GM12878 (cell line): ENCODE data around the gene CCNL1. TPM values are rescaled to one million over a fixed set of nuclear protein-coding genes. Genes with fewer than 3 reads are reported as not detected.
"Not testable (repeated sequence)": the region's sequence is repeated elsewhere in the genome, so short reads cannot be mapped to it uniquely, and the experiment has no call there.

ENCODE experiments used
- ATAC-seq: fragments of 200-7000 bp; cut with Tn5 transposase; 3 replicates; pipeline ENCODE4 v1.9.1; 2020; ENCODE audit warnings: mild to moderate bottlenecking, moderate library complexity
- BruUV-seq: library from RNA; stranded (reverse); fragments of 400-500 nt; replicated peaks from 2 replicates; lab custom pipeline; 2021; lab: Mats Ljungman, UMichigan
- CTCF ChIA-PET: fragments of 300-600 bp; sonication (Branson Sonifier 250); formaldehyde crosslinking; extraction: SDS; loops from one replicate; lab custom pipeline; 2021; ENCODE audit warnings: inconsistent platforms; lab: Yijun Ruan, JAX
- POLR2A ChIA-PET: fragments of 350-600 bp; formaldehyde crosslinking; extraction: SDS; loops from one replicate; lab custom pipeline; 2021; ENCODE audit warnings: inconsistent platforms; lab: Charles Lee
- RAD21 ChIA-PET: fragments of 300-600 bp; sonication (Branson Sonifier 250); formaldehyde crosslinking; loops from one replicate; lab custom pipeline; 2023; ENCODE audit warnings: antibody characterized with exemption; ENCODE audit not compliant: unreplicated experiment; lab: Charles Lee
- SMC1A ChIA-PET: fragments of 300-600 bp; sonication (Branson Sonifier 250); formaldehyde crosslinking; loops from one replicate; lab custom pipeline; 2023; ENCODE audit not compliant: unreplicated experiment, uncharacterized antibody; lab: Charles Lee
- DNase-seq: peaks from one replicate; pipeline ENCODE4 v3.0.0-alpha.2; 2011; ENCODE audit warnings: low read depth, low spot score
- FAIRE-seq: peaks from 3 replicates; lab custom pipeline; 2011; peaks lifted over from hg19 to GRCh38; lab: Jason Lieb, UNC
- H2AFZ ChIP-seq: 2 replicates; pipeline ENCODE4 v1.6.0; 2011; ENCODE audit warnings: low read depth, low read length, control low read depth; ENCODE audit not compliant: control insufficient read depth
- H3K27ac ChIP-seq: 2 replicates; pipeline ENCODE4 v1.5.1; 2011; ENCODE audit warnings: control low read depth; ENCODE audit not compliant: control insufficient read depth, insufficient read depth
- H3K27me3 ChIP-seq, 2 experiments: replicated peaks in 1 of 2; 2 replicates each; pipeline versions ENCODE4 v1.6.0 to v1.6.1; 2011; ENCODE audit warnings: low read length in 1 of 2; ENCODE audit not compliant: control insufficient read depth in 2 of 2, insufficient read depth in 2 of 2
- H3K36me3 ChIP-seq, 2 experiments: 2 replicates each; pipeline ENCODE4 v1.5.1; 2011; ENCODE audit warnings: low read length in 1 of 2; ENCODE audit not compliant: control insufficient read depth in 2 of 2, insufficient read depth in 2 of 2
- H3K4me1 ChIP-seq: 2 replicates; pipeline ENCODE4 v1.6.1; 2011; ENCODE audit warnings: mild to moderate bottlenecking, low read length, moderate library complexity, mixed read lengths; ENCODE audit not compliant: control insufficient read depth, insufficient read depth
- H3K4me2 ChIP-seq: 2 replicates; pipeline ENCODE4 v1.6.0; 2011; ENCODE audit warnings: control low read depth; ENCODE audit not compliant: control insufficient read depth, insufficient read depth
- H3K4me3 ChIP-seq: fragments of 200-600 bp; sonication (generic); 2 replicates; pipeline ENCODE4 v1.5.1; 2016
- H3K79me2 ChIP-seq: 2 replicates; pipeline ENCODE4 v1.6.0; 2011; ENCODE audit warnings: low read length; ENCODE audit not compliant: control insufficient read depth, insufficient read depth
- H3K9ac ChIP-seq: 2 replicates; pipeline ENCODE4 v1.8.0; 2011; ENCODE audit warnings: low read length, control low read depth, mixed read lengths; ENCODE audit not compliant: control insufficient read depth, insufficient read depth
- H3K9me3 ChIP-seq: replicated peaks from 3 replicates; pipeline ENCODE4 v1.5.1; 2011; ENCODE audit warnings: mild to moderate bottlenecking, low read length; ENCODE audit not compliant: control insufficient read depth, insufficient read depth
- H4K20me1 ChIP-seq: 2 replicates; pipeline ENCODE4 v1.6.0; 2011; ENCODE audit not compliant: control insufficient read depth, insufficient read depth
- WGBS: methylation state at CpG from one replicate; pipeline ENCODE4 v1.1.6; 2016; ENCODE audit warnings: low lambda C conversion rate; ENCODE audit not compliant: insufficient replicate concordance, insufficient coverage; ENCODE audit errors: missing lambda C conversion rate; 5-methylcytosine and 5-hydroxymethylcytosine counted together
- in situ Hi-C: fragments of 300-500 bp; cut with MboI; formaldehyde crosslinking; loops from 9 replicates; pipeline ENCODE4 v1.14.3; 2018; ENCODE audit warnings: mixed read lengths
- intact Hi-C: fragments of 100-400 bp; cut with micrococcal nuclease; formaldehyde crosslinking; loops from one replicate; pipeline ENCODE4 v1.14.2; 2022; ENCODE audit not compliant: unreplicated experiment
- polyA plus RNA-seq, 11 experiments: library from polyadenylated mRNA; depleted of rRNA in 4 of 11; unstranded in 6 of 11; stranded (reverse) in 5 of 11; fragments of >200 nt; fragmentation: Nextera tagmentation in 4 of 11; fragmentation: Illumina TruSeq in 1 of 11; extraction: Ambion mirVana in 4 of 11; extraction: Trizol in 1 of 11; gene quantifications; 1 replicate in 1 of 11; 2 replicates in 10 of 11; pipeline versions ENCODE4 v1.2.1 to v1.2.3, GENCODE V29; 2011 to 2016; ENCODE audit warnings: inconsistent platforms in 2 of 11, missing spikeins in 2 of 11, low read depth in 1 of 11
- total RNA-seq, 4 experiments: library from RNA; depleted of rRNA in 3 of 4; stranded (reverse); fragments of >200 nt in 3 of 4; fragmentation: Illumina TruSeq in 1 of 4; extraction: Trizol in 1 of 4; gene quantifications; 2 replicates each; pipeline versions ENCODE4 v1.2.1 to v1.2.3, GENCODE V29; 2013 to 2021

The CCNL1 gene
- total and polyA plus RNA-seq, 10 of the 15 experiments (the other 5 are each of a cell fraction or from before 2014, with no cell fraction given) = 22.2 to 174 (median 115) TPM

DNA sequence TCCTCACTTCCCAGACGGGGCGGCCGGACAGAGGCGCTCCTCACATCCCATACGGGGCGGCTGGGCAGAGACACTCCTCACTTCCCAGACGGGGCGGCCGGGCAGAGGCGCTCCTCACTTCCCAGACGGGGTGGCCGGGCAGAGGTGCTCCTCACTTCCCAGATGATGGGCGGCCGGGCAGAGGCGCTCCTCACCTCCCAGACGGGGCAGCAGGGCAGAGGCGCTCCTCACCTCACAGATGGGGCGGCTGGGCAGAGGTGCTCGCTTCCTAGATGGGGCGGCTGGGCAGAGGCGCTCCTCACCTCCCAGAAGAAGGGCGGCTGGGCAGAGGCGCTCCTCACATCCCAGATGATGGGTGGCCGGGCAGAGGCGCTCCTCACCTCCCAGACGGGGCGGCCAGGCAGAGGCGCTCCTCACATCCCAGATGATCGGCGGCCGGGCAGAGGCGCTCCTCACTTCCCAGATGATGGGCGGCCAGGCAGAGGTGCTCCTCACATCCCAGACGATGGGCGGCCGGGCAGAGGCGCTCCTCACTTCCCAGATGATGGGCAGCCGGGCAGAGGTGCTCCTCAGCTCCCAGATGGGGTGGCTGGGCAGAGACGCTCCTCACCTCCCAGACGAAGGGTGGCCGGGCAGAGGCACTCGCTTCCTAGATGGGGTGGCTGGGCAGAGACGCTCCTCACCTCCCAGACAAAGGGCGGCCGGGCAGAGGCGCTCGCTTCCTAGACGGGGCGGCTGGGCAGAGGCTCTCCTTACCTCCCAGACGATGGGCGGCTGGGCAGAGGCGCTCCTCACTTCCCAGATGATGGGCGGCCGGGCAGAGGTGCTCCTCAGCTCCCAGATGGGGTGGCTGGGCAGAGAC, 18.8 kb upstream of the CCNL1 start:
- H3K27me3 ChIP-seq, H3K36me3 ChIP-seq, RAD21 ChIA-PET, H2AFZ ChIP-seq, H3K9ac ChIP-seq, H4K20me1 ChIP-seq, intact Hi-C loops, ATAC-seq, DNase-seq, H3K4me2 ChIP-seq, BruUV-seq, SMC1A ChIA-PET, H3K27ac ChIP-seq, in situ Hi-C loops, H3K9me3 ChIP-seq, H3K4me1 ChIP-seq, H3K4me3 ChIP-seq, POLR2A ChIA-PET, FAIRE-seq: not testable (repeated sequence)
- 98% methylated on average over 38 of the region's 54 CpGs for WGBS
- peaks cover 24% of the 10 kb centered on the region for H3K79me2 ChIP-seq
- CTCF ChIA-PET = interaction anchor here (8.1 kb wide), 1 partner anchor 17 kb away, joined by 104 read pairs; the partner anchor contains the start of gene CCNL1

GRCh38 chr3:157177801-157178453, 18.0 kb upstream of the CCNL1 start:
- ChIA-PET CTCF (interaction anchor here (0.6 to 8.1 kb wide), 2 partner anchors 16 to 31 kb away, joined by 3 to 104 read pairs; partner anchors contain the start of gene CCNL1), POLR2A (interaction anchor here (0.5 kb wide), 1 partner anchor 1166 kb away, joined by 3 read pairs; no protein-coding TSS in a partner anchor)

More at GRCh38 chr3:157177801-157178453, 18.0 kb upstream of the CCNL1 start:
- H3K4me1 ChIP-seq, H3K9ac ChIP-seq, SMC1A ChIA-PET, ATAC-seq, in situ Hi-C loops, H3K27me3 ChIP-seq, RAD21 ChIA-PET, H3K27ac ChIP-seq, H3K4me3 ChIP-seq, H3K4me2 ChIP-seq, H3K36me3 ChIP-seq, intact Hi-C loops, BruUV-seq, H3K9me3 ChIP-seq, DNase-seq, H4K20me1 ChIP-seq, FAIRE-seq, H2AFZ ChIP-seq: not testable (repeated sequence)
- WGBS = 90% methylated on average over 8 of the region's 9 CpGs
- H3K79me2 ChIP-seq = peaks cover 24% of the 10 kb centered on the region
